Trophoblast cell (in vitro differentiated cells and primary cell): Measurements from ENCODE around the gene ZNF839.

Experiments
- DNase-seq, 2 donors: peaks; one replicate each; pipeline ENCODE4 v3.0.0-alpha.2; 2016
- H2AFZ ChIP-seq: 2 replicates; pipeline ENCODE4 v1.6.1; 2013; ENCODE audit warnings: low read length, moderate library complexity, mild to moderate bottlenecking; ENCODE audit not compliant: insufficient read depth, poor library complexity
- H2AK5ac ChIP-seq: 2 replicates; pipeline ENCODE4 v1.6.1; 2013; ENCODE audit warnings: mild to moderate bottlenecking, low read length
- H2BK120ac ChIP-seq: 2 replicates; pipeline ENCODE4 v1.6.1; 2013; ENCODE audit warnings: low read length, mild to moderate bottlenecking, moderate library complexity; ENCODE audit not compliant: insufficient read depth, poor library complexity
- H2BK12ac ChIP-seq: 2 replicates; pipeline ENCODE4 v1.6.1; 2013; ENCODE audit warnings: mild to moderate bottlenecking, low read length, moderate library complexity
- H2BK5ac ChIP-seq: 2 replicates; pipeline ENCODE4 v1.6.1; 2013; ENCODE audit warnings: low read length, low read depth, moderate library complexity, mild to moderate bottlenecking; ENCODE audit not compliant: poor library complexity
- H3K14ac ChIP-seq: 2 replicates; pipeline ENCODE4 v1.6.1; 2013; ENCODE audit warnings: mild to moderate bottlenecking, low read length
- H3K18ac ChIP-seq: 2 replicates; pipeline ENCODE4 v1.6.1; 2013; ENCODE audit warnings: mild to moderate bottlenecking, low read length
- H3K23ac ChIP-seq: 2 replicates; pipeline ENCODE4 v1.6.1; 2013; ENCODE audit warnings: low read length
- H3K27ac ChIP-seq: 2 replicates; pipeline ENCODE4 v1.5.1; 2013; ENCODE audit warnings: low read depth, mild to moderate bottlenecking, inconsistent platforms, low read length, moderate library complexity
- H3K27me3 ChIP-seq: 2 replicates; pipeline ENCODE4 v1.6.1; 2013; ENCODE audit warnings: inconsistent platforms, mild to moderate bottlenecking, low read length, moderate library complexity; ENCODE audit not compliant: insufficient read depth
- H3K36me3 ChIP-seq, 2 experiments: 1 replicate in 1 of 2; 2 replicates in 1 of 2; pipeline ENCODE4 v1.6.1; 2013; ENCODE audit warnings: low read length in 2 of 2, mild to moderate bottlenecking in 2 of 2, moderate library complexity in 1 of 2; ENCODE audit not compliant: insufficient read depth in 2 of 2, control insufficient read depth in 1 of 2
- H3K4ac ChIP-seq: 2 replicates; pipeline ENCODE4 v1.6.1; 2013; ENCODE audit warnings: low read depth, mild to moderate bottlenecking, low read length, moderate library complexity
- H3K4me1 ChIP-seq, 2 experiments: 1 replicate in 1 of 2; 2 replicates in 1 of 2; pipeline ENCODE4 v1.6.1; 2013; ENCODE audit warnings: low read length in 2 of 2, mild to moderate bottlenecking in 2 of 2, moderate library complexity in 1 of 2; ENCODE audit not compliant: insufficient read depth in 2 of 2, control insufficient read depth in 1 of 2
- H3K4me2 ChIP-seq: 2 replicates; pipeline ENCODE4 v1.6.1; 2013; ENCODE audit warnings: inconsistent platforms, mild to moderate bottlenecking, low read length, moderate library complexity
- H3K4me3 ChIP-seq: 2 replicates; pipeline ENCODE4 v1.5.1; 2013; ENCODE audit warnings: mild to moderate bottlenecking, low read depth, low read length, inconsistent platforms
- H3K79me1 ChIP-seq: one replicate; pipeline ENCODE4 v1.6.1; 2013; ENCODE audit warnings: low read length
- H3K79me2 ChIP-seq: 2 replicates; pipeline ENCODE4 v1.6.1; 2013; ENCODE audit warnings: low read length, mild to moderate bottlenecking; ENCODE audit not compliant: control insufficient read depth, insufficient read depth, poor library complexity
- H3K9ac ChIP-seq: 2 replicates; pipeline ENCODE4 v1.6.1; 2013; ENCODE audit warnings: mild to moderate bottlenecking, low read length
- H3K9me3 ChIP-seq: 2 replicates; pipeline ENCODE4 v1.6.1; 2013; ENCODE audit warnings: low read depth, mild to moderate bottlenecking, control low read depth, inconsistent platforms, low read length; ENCODE audit not compliant: insufficient read depth
- H4K12ac ChIP-seq: 2 replicates; pipeline ENCODE4 v1.6.1; 2013; ENCODE audit warnings: low read depth, mild to moderate bottlenecking, low read length, moderate library complexity
- H4K8ac ChIP-seq: 2 replicates; pipeline ENCODE4 v1.6.1; 2013; ENCODE audit warnings: low read depth, mild to moderate bottlenecking, low read length, moderate library complexity
- H4K91ac ChIP-seq: one replicate; pipeline ENCODE4 v1.6.1; 2013; ENCODE audit warnings: low read depth, mild to moderate bottlenecking, low read length, moderate library complexity
- WGBS: extraction: QIAGEN DNeasy Blood & Tissue Kit; methylation state at CpG from one replicate; pipeline ENCODE4 v1.1.7; 2013; ENCODE audit warnings: missing lambda C conversion rate; ENCODE audit not compliant: insufficient read length, insufficient coverage; ENCODE audit errors: extremely low coverage; 5-methylcytosine and 5-hydroxymethylcytosine counted together

ZNF839 gene

DNA sequence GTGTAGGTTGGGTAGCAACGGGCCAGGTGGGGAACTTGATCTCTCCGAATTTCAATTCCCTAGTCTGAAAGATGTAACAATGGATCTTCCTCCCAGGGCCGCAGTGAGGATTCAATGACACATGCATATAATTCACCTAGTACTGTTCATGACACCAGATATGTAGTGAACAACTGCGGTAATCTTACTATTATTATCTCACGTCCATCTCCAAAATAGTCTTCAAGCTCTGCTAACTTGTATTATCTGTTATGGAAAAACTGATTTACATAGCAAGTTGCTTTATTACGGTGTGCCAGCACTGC, 41.0 kb upstream of the ZNF839 start:
- Histone ChIP-seq H2AK5ac (no peak overlapping the region), H3K36me3 (no peaks in the 10 kb centered on the region), H4K12ac (no peak overlapping the region), H4K91ac (no peak overlapping the region), H3K4ac (no peak overlapping the region), H3K4me1 (peaks cover 7 to 16% of the 10 kb centered on the region in 2 experiments), H3K79me1 (no peaks in the 10 kb centered on the region), H2BK120ac (no peak overlapping the region), H3K18ac (no peak overlapping the region), H3K9me3 (no peaks in the 10 kb centered on the region), H2BK12ac (no peak overlapping the region), H3K9ac (no peak overlapping the region), H2AFZ (no peak overlapping the region), H3K23ac (no peak overlapping the region), H4K8ac (no peak overlapping the region), H2BK5ac (no peak overlapping the region), H3K79me2 (no peaks in the 10 kb centered on the region), H3K4me3 (no peak overlapping the region), H3K27ac (no peak overlapping the region), H3K27me3 (no peaks in the 10 kb centered on the region), H3K14ac (no peak overlapping the region), H3K4me2 (no peak overlapping the region)
- DNase-seq: no peak
- WGBS: no CpG with 5 or more reads among the region's 6 CpGs

DNA sequence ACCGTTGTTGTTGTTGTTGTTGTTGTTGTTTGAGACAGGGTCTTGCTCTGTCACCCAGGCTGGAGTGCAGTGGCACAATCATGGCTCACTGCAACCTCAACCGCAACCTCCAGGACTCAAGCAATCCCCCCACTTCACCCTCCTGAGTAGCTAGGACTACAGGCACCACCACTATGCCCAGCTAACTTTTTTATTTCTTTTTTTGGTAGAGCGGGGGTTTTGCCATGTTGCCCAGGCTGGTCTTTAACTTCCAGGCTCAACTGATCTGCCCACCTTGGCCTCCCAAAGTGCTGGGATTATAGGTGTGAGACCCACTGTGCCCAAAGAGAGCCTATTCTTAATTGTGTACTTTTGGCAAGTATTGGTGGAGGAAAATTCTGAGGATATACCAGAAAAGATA, 40.3 kb upstream of the ZNF839 start:
- peaks cover 2% of the 10 kb centered on the region for H3K9me3 ChIP-seq
- H3K14ac ChIP-seq: no peak overlapping the region
- H3K79me1 ChIP-seq: no peaks in the 10 kb centered on the region
- no peaks in the 10 kb centered on the region for H3K36me3 ChIP-seq
- WGBS: no CpG with 5 or more reads among the region's 3 CpGs
- no peak for DNase-seq
- H3K23ac ChIP-seq: no peak overlapping the region
- no peak overlapping the region for H3K4me2 ChIP-seq
- no peak overlapping the region for H3K18ac ChIP-seq
- no peak overlapping the region for H3K4ac ChIP-seq
- no peak overlapping the region for H2BK12ac ChIP-seq
- H3K79me2 ChIP-seq: no peaks in the 10 kb centered on the region
- no peak overlapping the region for H2BK120ac ChIP-seq
- H4K91ac ChIP-seq: no peak overlapping the region
- no peak overlapping the region for H2AFZ ChIP-seq
- H3K9ac ChIP-seq: no peak overlapping the region
- no peaks in the 10 kb centered on the region for H3K27me3 ChIP-seq
- no peak overlapping the region for H2BK5ac ChIP-seq
- peaks cover 7 to 16% of the 10 kb centered on the region in 2 experiments for H3K4me1 ChIP-seq
- no peak overlapping the region for H3K4me3 ChIP-seq
- no peak overlapping the region for H3K27ac ChIP-seq
- no peak overlapping the region for H2AK5ac ChIP-seq
- H4K8ac ChIP-seq: no peak overlapping the region
- H4K12ac ChIP-seq: no peak overlapping the region

GRCh38 chr14:102279688-102280348, 39.7 kb upstream of the ZNF839 start:
- H2BK12ac ChIP-seq: no peak overlapping the region
- H3K4me1 ChIP-seq: peaks cover 7 to 16% of the 10 kb centered on the region in 2 experiments
- H3K9ac ChIP-seq: no peak overlapping the region
- DNase-seq: peak; percentile 87 to 88
- H2AFZ ChIP-seq: no peak overlapping the region
- H3K79me2 ChIP-seq: no peaks in the 10 kb centered on the region
- no peak overlapping the region for H3K4me2 ChIP-seq
- H2BK5ac ChIP-seq: no peak overlapping the region
- H2AK5ac ChIP-seq: no peak overlapping the region
- H3K9me3 ChIP-seq: peaks cover 2% of the 10 kb centered on the region
- no peaks in the 10 kb centered on the region for H3K27me3 ChIP-seq
- H3K79me1 ChIP-seq: no peaks in the 10 kb centered on the region
- no peak overlapping the region for H3K23ac ChIP-seq
- no peaks in the 10 kb centered on the region for H3K36me3 ChIP-seq
- H4K91ac ChIP-seq: no peak overlapping the region
- no peak overlapping the region for H3K4ac ChIP-seq
- H3K27ac ChIP-seq: no peak overlapping the region
- no peak overlapping the region for H4K8ac ChIP-seq
- H2BK120ac ChIP-seq: no peak overlapping the region
- H4K12ac ChIP-seq: no peak overlapping the region
- no peak overlapping the region for H3K14ac ChIP-seq
- WGBS: no CpG with 5 or more reads among the region's 8 CpGs
- no peak overlapping the region for H3K18ac ChIP-seq
- H3K4me3 ChIP-seq: no peak overlapping the region

DNA sequence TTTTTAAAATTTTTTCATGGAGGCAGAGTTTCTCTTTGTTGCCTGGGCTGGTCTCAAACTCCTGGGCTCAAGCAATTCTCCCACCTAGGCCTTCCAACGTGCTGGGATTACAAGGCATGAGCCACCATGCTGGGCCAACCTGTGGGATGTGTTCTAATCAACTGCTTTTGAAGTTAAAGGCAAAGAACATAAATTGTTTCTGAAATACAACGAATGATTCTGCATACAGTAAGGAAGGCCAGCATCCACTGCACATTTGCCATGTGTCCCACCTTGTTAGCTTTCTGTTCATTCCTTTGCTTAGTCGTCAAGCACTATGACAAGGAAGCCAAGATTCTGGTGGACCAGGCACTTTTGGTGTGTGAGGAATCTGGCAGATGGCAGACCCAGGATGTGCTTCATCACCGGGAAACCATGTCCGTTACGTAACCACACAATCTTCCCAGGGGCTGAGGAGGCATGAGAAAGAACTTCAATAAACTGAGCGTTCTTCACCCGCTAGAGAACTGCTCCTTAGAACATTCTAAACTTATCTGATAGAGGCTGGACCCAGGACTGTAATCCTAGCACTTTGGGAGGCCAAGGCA, 39.1 kb upstream of the ZNF839 start:
- H3K27ac ChIP-seq: no peak overlapping the region
- no peak overlapping the region for H2AK5ac ChIP-seq
- H3K79me2 ChIP-seq: no peaks in the 10 kb centered on the region
- H2BK120ac ChIP-seq: no peak overlapping the region
- H3K79me1 ChIP-seq: no peaks in the 10 kb centered on the region
- no peak overlapping the region for H3K4ac ChIP-seq
- no peak overlapping the region for H2BK5ac ChIP-seq
- H3K4me3 ChIP-seq: no peak overlapping the region
- WGBS: no CpG with 5 or more reads among the region's 8 CpGs
- no peak overlapping the region for H3K4me2 ChIP-seq
- no peak overlapping the region for H4K91ac ChIP-seq
- H3K36me3 ChIP-seq: no peaks in the 10 kb centered on the region
- no peak overlapping the region for H4K12ac ChIP-seq
- no peak overlapping the region for H4K8ac ChIP-seq
- H3K9ac ChIP-seq: no peak overlapping the region
- peaks cover 2% of the 10 kb centered on the region for H3K9me3 ChIP-seq
- no peak overlapping the region for H3K14ac ChIP-seq
- H3K4me1 ChIP-seq: peaks cover 7 to 16% of the 10 kb centered on the region in 2 experiments
- peak; percentile 97 to 99 for DNase-seq
- no peaks in the 10 kb centered on the region for H3K27me3 ChIP-seq
- H3K23ac ChIP-seq: no peak overlapping the region
- no peak overlapping the region for H3K18ac ChIP-seq
- H2AFZ ChIP-seq: no peak overlapping the region
- H2BK12ac ChIP-seq: no peak overlapping the region
